ENCODE data around the gene SLC4A5.

The SLC4A5 gene

DNA sequence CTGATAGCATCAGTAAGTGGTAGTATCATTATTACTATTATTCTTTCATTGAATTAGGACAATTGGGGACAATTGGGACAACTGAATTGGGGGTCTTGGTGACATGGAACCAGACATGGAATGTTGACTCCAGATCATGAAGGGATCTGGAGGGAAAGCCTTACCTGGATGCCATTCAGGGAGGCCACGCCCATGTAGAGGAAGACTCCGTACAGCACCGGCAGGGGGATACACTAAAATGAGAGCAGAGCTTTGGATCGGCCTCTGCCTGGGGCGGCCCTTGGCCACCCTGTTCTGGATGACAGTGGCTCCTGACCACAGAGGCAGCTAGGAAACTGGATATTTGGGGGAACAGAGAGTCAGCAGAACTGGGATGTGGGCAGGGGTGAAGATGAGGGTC lies 115.6 kb downstream of the SLC4A5 start:
- TF ChIP-seq NFIC (IDR thresholded peaks at IDR 0.05): no peak
- TF ChIP-seq TAF1 (IDR thresholded peaks at IDR 0.05; ENCODE audit: low read depth): no peak
- TF ChIP-seq, protein P1, sequence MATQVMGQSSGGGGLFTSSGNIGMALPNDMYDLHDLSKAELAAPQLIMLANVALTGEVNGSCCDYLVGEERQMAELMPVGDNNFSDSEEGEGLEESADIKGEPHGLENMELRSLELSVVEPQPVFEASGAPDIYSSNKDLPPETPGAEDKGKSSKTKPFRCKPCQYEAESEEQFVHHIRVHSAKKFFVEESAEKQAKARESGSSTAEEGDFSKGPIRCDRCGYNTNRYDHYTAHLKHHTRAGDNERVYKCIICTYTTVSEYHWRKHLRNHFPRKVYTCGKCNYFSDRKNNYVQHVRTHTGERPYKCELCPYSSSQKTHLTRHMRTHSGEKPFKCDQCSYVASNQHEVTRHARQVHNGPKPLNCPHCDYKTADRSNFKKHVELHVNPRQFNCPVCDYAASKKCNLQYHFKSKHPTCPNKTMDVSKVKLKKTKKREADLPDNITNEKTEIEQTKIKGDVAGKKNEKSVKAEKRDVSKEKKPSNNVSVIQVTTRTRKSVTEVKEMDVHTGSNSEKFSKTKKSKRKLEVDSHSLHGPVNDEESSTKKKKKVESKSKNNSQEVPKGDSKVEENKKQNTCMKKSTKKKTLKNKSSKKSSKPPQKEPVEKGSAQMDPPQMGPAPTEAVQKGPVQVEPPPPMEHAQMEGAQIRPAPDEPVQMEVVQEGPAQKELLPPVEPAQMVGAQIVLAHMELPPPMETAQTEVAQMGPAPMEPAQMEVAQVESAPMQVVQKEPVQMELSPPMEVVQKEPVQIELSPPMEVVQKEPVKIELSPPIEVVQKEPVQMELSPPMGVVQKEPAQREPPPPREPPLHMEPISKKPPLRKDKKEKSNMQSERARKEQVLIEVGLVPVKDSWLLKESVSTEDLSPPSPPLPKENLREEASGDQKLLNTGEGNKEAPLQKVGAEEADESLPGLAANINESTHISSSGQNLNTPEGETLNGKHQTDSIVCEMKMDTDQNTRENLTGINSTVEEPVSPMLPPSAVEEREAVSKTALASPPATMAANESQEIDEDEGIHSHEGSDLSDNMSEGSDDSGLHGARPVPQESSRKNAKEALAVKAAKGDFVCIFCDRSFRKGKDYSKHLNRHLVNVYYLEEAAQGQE (IDR thresholded peaks at IDR 0.05; ENCODE audit: low read depth): no peak

DNA sequence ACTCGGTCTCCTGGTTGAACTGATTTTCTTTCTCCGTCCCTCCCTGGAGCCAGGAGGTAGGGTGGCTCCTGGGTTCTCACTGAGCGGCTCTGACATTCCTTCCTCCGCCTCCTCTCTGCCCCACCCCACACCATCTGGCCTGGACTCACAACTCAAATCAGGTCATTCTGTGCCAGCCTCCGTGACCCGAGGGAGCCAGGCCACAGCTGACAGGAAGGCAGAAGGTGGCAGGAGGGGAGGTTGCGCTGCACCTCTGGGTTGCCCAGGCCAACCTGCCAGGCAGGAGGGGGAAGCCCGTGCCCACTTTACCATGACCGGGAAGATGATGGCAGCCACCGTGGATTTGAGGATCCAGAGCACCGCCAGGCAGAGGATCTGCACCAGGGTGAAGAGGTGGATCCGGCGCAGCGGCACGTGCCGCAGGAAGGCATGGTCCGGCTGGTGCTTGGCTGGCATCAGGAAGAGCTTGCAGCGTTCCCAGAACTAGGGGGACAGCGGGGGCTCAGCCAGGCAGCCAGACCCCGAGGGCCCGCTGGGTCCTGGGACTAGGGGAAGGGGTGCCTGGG lies 116.5 kb downstream of the SLC4A5 start:
- no peak for TF ChIP-seq TCF12 (IDR thresholded peaks at IDR 0.05; ENCODE audit: low read depth)
- TF ChIP-seq, protein P1 (IDR thresholded peaks at IDR 0.05; ENCODE audit: low read depth): no peak
- TF ChIP-seq FOXM1 (IDR thresholded peaks at IDR 0.05; ENCODE audit: borderline replicate concordance, low read depth): no peak
- no peak for TF ChIP-seq NFIC (IDR thresholded peaks at IDR 0.05)
- no peak for TF ChIP-seq CEBPB (IDR thresholded peaks at IDR 0.05)
- TF ChIP-seq YY1 (IDR thresholded peaks at IDR 0.05; ENCODE audit: low read depth): no peak
- TF ChIP-seq TAF1 (IDR thresholded peaks at IDR 0.05; ENCODE audit: low read depth): no peak
- TF ChIP-seq, protein P2, sequence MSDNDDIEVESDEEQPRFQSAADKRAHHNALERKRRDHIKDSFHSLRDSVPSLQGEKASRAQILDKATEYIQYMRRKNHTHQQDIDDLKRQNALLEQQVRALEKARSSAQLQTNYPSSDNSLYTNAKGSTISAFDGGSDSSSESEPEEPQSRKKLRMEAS (IDR thresholded peaks at IDR 0.05): no peak
- TF ChIP-seq ZBTB7A (IDR thresholded peaks at IDR 0.05; ENCODE audit: low read depth): no peak
- TF ChIP-seq, protein P3, sequence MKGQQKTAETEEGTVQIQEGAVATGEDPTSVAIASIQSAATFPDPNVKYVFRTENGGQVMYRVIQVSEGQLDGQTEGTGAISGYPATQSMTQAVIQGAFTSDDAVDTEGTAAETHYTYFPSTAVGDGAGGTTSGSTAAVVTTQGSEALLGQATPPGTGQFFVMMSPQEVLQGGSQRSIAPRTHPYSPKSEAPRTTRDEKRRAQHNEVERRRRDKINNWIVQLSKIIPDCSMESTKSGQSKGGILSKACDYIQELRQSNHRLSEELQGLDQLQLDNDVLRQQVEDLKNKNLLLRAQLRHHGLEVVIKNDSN (IDR thresholded peaks at IDR 0.05): no peak
- no peak for TF ChIP-seq TEAD4 (IDR thresholded peaks at IDR 0.05)
- no peak for TF ChIP-seq CREB1 (IDR thresholded peaks at IDR 0.05; ENCODE audit: low read depth)
- TF ChIP-seq EP300 (IDR thresholded peaks at IDR 0.05; ENCODE audit: borderline replicate concordance): no peak
- no peak for TF ChIP-seq RAD21 (IDR thresholded peaks at IDR 0.05; ENCODE audit: low read depth)

DNA sequence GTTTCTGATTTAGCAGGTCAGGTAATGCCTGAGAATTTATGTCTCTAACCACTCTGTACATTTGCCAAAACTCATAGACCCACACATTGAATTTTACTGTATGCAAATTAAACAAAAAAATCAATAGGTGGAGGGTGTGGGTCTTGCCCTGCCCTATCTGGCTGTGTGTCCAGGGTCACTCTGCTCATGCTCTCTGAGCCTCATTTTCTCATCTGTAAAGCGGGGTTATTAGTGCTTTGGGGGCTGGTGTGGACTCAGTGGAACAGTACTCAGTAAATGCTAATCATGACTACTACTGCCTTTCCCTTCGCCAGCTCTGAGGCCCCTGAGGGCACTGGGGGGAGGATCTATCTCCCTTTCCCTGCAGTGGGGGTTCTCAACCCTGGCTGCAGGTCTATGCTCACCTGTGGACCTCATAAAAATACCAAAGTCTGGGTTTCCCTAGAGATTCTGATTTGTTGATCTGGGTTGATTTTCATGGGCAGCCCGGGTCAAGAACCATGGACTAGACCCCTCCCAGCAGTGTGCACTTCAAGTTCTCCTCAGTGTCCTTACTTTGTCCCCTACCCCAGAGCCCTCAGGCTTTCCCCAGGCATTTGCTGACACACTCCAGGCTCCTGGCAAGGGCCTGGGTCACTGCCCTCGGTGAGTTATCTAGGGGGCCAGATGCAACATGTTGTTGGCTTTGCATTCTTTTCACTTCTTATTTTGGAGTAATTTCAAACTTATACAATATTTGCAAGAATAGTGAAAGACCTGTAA lies 117.3 kb downstream of the SLC4A5 start:
- TF ChIP-seq EP300 (IDR thresholded peaks at IDR 0.05; ENCODE audit: borderline replicate concordance): no peak

DNA sequence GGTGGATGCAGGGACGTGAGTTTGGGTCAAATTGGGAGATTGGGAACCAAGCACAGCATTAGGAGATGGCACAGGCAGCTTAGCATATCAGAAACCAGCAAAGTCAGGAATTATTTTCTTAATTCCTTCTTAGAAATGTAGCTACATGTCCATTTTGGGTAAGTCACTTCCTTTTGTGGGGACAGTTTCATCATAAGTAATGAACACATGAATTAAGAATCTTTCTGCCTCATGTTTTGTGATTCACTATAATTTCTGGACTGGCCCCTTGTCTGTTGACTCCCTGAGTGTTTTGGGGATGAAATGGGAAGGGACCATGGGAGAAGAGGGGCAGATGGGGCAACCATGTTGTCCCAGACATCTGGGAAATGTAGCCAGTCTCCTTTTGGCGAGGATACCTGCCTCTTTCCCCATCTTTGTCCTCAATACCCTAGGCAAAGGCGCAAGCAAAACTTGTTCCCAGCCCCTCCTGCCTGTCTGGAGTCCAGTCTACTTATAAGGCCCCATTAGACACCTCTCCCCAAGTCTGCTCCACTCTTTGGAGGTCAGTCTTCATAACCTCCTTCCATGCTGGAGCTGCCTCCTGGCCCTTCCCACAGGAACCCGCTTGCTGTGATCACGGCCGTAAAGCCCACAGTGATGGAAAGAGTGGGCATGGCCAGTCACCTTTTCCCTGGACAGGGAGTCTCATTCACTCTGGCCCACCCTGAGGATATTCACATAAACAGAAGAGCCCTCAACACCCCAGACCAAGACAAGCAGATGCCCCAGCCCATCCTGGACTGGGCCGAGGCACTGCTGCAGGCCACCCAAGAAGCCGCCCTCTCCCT lies 119.1 kb downstream of the SLC4A5 start:
- TF ChIP-seq CEBPB (IDR thresholded peaks at IDR 0.05): no peak
- no peak for TF ChIP-seq TEAD4 (IDR thresholded peaks at IDR 0.05)
- TF ChIP-seq TCF12 (IDR thresholded peaks at IDR 0.05; ENCODE audit: low read depth): no peak
- no peak for TF ChIP-seq RAD21 (IDR thresholded peaks at IDR 0.05; ENCODE audit: low read depth)

DNA sequence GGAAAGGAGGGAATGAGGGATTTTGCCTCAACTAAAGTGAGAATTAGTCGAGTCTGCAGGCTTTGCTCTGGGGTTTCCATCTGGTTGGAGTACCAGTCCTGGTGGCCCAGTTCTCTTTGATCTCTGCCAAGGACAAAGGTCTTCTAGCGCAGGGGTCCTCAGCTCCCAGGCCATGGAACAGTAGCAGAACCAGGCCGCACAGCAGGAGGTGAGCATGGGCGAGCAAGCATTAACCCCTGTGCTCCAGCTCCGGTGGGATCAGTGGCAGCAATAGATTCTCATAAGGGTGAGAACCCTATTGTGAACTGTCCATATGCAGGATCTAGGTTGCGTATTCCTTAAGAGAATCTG lies 120.9 kb downstream of the SLC4A5 start:
- TF ChIP-seq CEBPB (IDR thresholded peaks at IDR 0.05): no peak
- TF ChIP-seq YY1 (IDR thresholded peaks at IDR 0.05; ENCODE audit: low read depth): no peak
- no peak for TF ChIP-seq CREB1 (IDR thresholded peaks at IDR 0.05; ENCODE audit: low read depth)
- no peak for TF ChIP-seq FOXM1 (IDR thresholded peaks at IDR 0.05; ENCODE audit: borderline replicate concordance, low read depth)
- no peak for TF ChIP-seq EGR1 (IDR thresholded peaks at IDR 0.05)
- TF ChIP-seq, protein P2 (IDR thresholded peaks at IDR 0.05): no peak
- TF ChIP-seq NFIC (IDR thresholded peaks at IDR 0.05): no peak
- TF ChIP-seq, protein P3 (IDR thresholded peaks at IDR 0.05): no peak
- TF ChIP-seq ZBTB7A (IDR thresholded peaks at IDR 0.05; ENCODE audit: low read depth): no peak
- no peak for TF ChIP-seq TAF1 (IDR thresholded peaks at IDR 0.05; ENCODE audit: low read depth)
- TF ChIP-seq, protein P1 (IDR thresholded peaks at IDR 0.05; ENCODE audit: low read depth): no peak
- TF ChIP-seq TCF12 (IDR thresholded peaks at IDR 0.05; ENCODE audit: low read depth): no peak
- no peak for TF ChIP-seq RAD21 (IDR thresholded peaks at IDR 0.05; ENCODE audit: low read depth)
- TF ChIP-seq EP300 (IDR thresholded peaks at IDR 0.05; ENCODE audit: borderline replicate concordance): no peak
- TF ChIP-seq TEAD4 (IDR thresholded peaks at IDR 0.05): no peak
